G401 (cell line): Measurements from ENCODE around the gene LPO. TPM values are rescaled to one million over a fixed set of nuclear protein-coding genes. Genes with fewer than 3 reads are reported as not detected.
A peak's percentile ranks its signal among the peaks of the same experiment; 100 is the strongest.

Experiments
- DNase-seq: peaks from one replicate; pipeline ENCODE4 v3.0.0-alpha.2; 2015; ENCODE audit warnings: low spot score
- in situ Hi-C: cut with HindIII; loops from 2 replicates; pipeline ENCODE4 v1.10.0; 2016; ENCODE audit warnings: low sequenced_read_pairs, mixed read lengths
- total RNA-seq: library from RNA; depleted of rRNA; stranded (reverse); fragments of >200 nt; shearing (Covaris generic); gene quantifications from 2 replicates; pipeline ENCODE4 v1.2.3, GENCODE V29; 2014

Gene LPO
- total RNA-seq, 1 experiment from 2014 or later: not detected

- in situ Hi-C loops: no loop called here
- no peak for DNase-seq
Observed at GRCh38 chr17:58227733-58228132, 10.7 kb upstream of the LPO start.

DNA sequence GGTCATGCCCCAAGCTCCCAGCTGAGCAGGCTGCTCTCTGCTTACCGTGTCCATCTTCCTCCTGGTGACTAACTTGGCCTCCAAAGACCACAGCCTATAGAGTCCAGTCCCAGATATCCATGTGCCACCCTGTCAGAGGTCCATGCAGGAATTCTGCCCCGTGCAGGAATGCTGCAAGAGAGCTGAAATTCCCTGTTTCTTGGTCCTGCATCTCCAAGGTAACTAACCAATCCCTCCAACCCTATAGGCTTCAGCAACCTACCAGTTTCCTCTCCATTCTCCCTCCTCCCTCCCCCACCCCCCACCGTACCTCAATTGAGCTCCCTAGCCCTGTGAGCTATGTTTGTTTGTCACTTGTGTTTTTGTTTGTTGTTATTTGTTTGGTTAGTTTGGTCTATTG is 9.7 kb upstream of the LPO start:
- no peak for DNase-seq
- in situ Hi-C loops: no loop called here

DNA sequence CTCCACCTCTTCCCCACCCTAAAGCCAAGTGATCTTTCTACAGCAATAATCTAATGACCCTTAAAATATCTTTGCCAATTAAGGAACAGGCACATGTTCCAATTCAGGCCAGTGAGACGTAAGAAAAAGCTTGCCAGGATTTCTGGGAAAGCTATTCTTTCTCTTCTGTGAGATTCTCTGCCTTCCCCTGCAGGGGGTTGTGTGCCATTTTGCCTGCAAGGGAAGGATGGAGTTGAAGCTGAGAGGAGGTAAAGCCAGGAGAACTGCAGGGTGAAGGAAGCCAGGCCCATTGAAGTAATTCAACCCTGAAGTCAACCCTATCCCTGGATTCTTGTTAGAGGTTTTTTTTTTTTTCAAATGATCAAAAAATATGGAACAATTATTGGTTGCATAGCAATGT is 9.0 kb upstream of the LPO start:
- in situ Hi-C loops: no loop called here

GRCh38 chr17:58229881-58230280 is 8.5 kb upstream of the LPO start:
- no peak for DNase-seq
- in situ Hi-C loops: no loop called here

More for the DNA sequence above, 9.0 kb upstream of the LPO start:
- DNase-seq: no peak

- in situ Hi-C loops: no loop called here
- DNase-seq: no peak
Observed at GRCh38 chr17:58231641-58232040, 6.7 kb upstream of the LPO start.

DNA sequence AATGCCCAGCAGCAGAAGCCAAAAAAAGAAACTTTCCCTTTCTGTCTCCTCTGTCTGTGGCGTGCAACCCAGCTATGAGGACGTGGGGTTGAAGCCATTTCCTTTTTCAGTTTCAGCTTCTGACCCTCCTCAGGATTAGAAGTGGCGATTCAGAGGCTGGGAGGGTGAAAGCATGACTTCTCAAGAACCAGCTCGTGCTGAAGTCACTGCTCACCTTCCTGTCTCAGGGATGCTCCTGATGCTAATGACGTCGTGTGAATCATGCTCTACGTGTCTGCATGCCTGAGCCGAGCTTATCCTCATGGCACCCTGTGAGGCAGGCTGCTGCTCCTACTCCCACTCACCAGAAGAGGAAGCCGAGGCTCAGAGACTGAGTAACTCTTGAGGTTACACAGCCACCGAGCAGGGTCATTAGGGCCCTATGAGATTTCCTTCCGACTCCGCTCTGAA is 5.7 kb upstream of the LPO start:
- in situ Hi-C loops: no loop called here
- no peak for DNase-seq

DNA sequence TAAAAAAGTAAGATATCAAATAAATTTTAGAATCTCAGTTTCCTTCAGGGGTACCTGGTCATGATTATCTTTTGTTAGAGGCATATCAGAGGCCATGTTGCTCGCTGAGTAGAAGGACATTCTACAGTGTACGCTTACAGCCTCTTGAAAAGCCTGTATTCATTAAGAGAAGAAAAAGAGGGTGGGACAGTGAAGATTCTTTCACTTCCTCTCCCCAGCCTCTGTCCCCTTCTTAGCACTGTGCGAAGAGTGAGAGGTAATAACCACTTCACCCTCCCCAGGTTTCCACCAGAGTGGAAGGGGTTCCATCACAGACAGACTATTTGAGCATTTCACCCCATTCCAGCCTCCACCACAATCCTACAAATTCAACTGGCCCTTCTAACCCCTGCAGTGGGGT is 4.8 kb upstream of the LPO start:
- no peak for DNase-seq
- in situ Hi-C loops: no loop called here

DNA sequence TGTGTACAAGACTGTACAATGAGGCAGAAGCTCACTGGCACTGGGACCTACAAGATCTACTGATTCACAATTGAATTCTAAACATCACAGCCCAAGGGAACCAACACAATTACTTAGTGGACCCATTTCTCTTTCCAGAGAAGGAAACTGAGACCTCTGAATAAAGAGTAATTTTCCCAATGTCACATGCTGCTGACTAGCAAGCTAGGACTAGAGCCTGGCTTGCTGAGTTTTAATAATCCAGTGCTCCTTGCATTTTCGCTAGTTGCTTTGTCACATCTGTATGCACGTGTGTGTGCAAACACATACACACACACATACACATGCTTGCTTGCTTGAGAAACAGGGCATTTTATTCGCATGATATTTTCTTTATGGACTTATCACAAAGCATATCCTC is 3.9 kb upstream of the LPO start:
- DNase-seq: no peak
- in situ Hi-C loops: no loop called here

- in situ Hi-C loops: no loop called here
- DNase-seq: no peak
Observed at GRCh38 chr17:58235821-58236220, 2.6 kb upstream of the LPO start.

- DNase-seq: no peak
- in situ Hi-C loops: no loop called here
Observed at GRCh38 chr17:58236394-58236793, 2.0 kb upstream of the LPO start.

DNA sequence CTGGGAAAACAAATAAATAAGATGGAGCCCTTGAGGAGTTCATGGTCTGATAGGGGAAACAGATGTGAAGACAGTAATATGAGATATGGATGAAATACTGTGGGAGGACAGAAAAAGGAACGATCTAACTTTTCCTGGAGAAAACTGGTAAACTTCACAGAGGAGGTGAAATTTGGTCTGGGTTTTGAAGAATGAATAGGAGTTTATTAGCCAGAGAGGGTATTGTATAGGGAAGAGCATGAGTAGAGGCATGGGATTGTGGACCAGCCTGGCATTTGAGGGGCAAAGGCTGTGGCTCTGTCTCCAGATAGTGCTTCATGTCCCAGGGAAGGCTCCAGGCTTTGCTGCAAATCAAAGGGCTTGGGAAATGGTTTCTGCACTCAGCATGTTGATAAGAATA is 1.6 kb downstream of the LPO start:
- no peak for DNase-seq
- in situ Hi-C loops: no loop called here

- in situ Hi-C loops: no loop called here
- DNase-seq: no peak
Observed at GRCh38 chr17:58242171-58242784, 3.9 kb downstream of the LPO start.

DNA sequence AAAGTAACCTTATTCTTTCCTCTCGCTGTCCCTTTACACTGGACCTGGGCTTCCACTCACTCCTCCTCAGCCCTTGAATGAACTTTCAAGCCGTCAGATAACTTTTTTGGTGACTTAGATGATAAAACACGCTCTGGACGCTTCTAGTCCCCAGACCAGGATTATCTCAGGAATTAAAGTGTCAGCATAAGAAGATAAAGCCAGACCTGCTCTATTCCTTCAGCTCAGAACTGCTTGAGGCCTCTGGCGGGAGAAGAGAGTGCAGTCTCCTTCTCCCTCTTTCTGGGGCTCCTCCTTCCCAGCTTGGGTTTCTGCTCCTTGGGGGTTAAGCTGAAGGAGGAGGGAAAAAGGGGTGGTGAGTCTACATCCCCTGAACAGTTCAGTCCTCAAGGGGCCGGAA is 6.6 kb downstream of the LPO start:
- no peak for DNase-seq
- in situ Hi-C loops: no loop called here

GRCh38 chr17:58245428-58246103 is 7.2 kb downstream of the LPO start:
- in situ Hi-C loops: no loop called here

DNA sequence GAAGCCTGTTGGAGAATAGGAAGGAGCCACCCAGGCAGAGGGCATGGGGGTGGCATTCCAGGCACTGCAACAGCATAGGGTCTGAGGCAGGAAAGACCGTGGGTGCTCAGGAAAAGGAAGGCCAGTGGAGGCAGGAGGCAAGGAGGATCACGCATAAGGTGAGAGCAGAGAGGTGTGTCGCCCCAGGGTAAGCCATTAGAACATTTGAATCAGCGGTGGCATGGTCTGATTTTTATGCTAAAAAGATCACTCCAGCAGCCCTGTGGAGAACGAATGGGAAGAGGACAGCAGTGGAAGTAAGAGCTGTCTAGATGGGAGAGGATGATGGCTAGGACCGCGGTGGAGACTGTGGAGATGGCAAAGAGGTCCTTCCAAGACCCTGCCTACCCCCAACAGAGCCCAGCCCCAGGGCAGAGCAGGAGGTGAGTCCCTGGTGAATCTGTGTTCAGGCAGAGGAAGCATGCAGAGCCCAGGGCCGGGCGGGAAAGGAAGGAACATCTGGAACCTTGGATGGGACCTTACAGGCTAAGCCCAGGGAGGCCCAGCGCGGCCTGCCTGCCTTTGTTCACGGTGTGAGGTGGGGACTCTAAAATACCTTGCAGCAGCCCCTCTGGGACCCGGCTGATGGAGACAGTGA is 7.8 kb downstream of the LPO start:
- in situ Hi-C loops: no loop called here
- DNase-seq: no peak

More at GRCh38 chr17:58245428-58246103, 7.2 kb downstream of the LPO start:
- DNase-seq: no peak

DNA sequence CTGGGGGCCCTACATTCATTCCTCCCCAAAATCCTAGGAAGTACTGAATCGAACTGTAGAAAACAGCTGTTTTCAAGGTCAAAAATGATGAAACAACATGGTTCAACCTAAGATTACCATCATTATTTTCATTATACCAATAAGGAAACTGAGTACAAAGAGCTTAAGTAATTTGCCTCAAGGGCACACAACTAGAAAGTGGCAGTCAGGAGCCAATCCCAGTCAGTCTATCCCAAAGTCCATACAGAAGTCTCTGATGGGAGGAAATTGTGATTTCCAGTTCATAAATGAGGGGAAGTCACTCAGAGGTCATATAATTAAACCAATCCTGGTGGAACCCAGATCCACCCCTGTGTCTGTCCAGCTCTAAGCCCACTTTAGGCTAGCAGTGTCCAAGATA is 8.4 kb downstream of the LPO start:
- DNase-seq: no peak
- in situ Hi-C loops: no loop called here

DNA sequence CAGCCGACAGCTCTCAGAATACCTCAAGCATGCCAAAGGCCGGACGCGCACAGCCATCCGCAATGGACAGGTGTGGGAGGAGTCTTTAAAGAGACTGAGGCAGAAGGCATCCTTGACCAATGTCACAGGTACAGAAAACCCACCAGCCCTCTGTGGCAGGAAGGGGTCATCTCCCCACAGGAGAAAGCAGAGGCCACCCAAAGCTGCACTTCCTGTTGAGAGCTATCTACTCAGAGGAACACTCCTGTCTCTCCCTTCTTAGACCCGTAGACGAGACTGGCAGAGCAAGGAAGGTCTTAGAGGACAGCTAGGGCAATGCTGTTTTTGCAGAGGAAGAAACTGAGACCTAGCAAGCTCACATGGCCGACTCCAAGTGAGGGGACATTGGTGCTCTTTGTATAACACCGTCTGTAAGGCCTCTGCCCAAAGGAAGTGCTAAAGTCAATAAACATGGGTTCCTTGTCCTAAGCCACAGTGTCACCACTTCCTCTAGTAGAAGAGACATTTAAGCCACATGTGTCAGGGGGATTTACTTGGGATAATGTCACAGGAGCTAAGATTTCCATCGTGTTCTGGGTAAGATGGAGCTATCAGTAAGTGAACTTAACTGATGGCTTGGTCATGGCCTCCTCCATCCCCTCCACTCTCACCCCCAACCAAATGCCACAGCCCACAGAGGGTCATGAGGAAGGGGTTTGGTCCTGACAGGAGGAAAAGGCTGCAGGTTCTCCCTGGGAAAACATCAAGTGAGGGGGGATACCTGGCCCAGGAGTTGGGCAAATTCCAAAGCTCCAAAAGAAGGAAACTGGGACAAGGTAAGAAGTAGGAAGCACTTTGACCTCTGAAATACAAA is 9.4 kb downstream of the LPO start:
- DNase-seq: no peak
- in situ Hi-C loops: no loop called here

GRCh38 chr17:58248955-58249269 is 10.5 kb downstream of the LPO start:
- peak; percentile 29 for DNase-seq
- in situ Hi-C loops: no loop called here

GRCh38 chr17:58249270-58250133 is 11.1 kb downstream of the LPO start:
- DNase-seq: peak; percentile 78
- in situ Hi-C loops: no loop called here
